ENCODE data around the gene RFLNA. TPM values are rescaled to one million over a fixed set of nuclear protein-coding genes. Genes with fewer than 3 reads are reported as not detected.
"Not testable (repeated sequence)": the region's sequence is repeated elsewhere in the genome, so short reads cannot be mapped to it uniquely, and the experiment has no call there.

The RFLNA gene
- total and polyA plus RNA-seq, 2 of the 13 experiments (the other 11 are each of a cell fraction or from before 2014, with no cell fraction given): not detected

DNA sequence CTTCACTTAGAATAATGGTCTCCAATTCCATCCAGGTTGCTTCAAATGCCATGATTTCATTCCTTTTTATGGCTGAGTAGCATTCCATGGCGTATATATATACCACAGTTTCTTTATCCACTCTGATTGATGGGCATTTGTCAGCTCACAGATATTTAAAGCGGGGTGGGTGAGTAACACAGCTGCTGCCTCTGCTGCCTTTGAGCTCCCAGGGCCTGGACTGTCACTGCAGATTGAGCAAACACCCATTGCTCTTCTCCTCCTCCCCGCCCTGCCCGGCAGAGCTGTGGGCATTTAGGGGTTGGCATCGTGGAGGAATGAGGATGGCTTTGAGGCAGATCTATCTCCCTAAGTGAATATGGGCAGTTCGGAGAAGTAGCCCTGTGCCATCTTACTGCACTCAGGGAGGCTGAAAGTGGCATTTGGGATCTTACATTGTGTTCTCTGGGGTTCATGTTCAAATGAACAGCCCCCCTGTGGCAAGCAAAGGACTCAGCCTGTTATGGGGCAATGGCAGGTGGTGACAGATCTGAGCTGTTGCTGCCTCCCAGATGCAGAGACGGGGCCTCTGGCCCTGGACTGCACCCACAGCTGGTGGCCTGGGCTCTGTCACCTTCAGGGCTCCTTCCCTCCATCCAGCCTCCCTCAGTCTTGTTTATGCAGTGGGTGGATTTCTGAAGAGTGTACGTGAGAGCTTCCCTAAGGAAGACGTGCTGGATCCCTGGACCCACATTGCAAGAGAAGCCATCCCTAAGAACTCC is 4.9 kb downstream of the RFLNA start (continued):
- TF ChIP-seq HCFC1 (IDR thresholded peaks at IDR 0.05; ENCODE audit: low read depth, low read length): no peak
- TF ChIP-seq ZNF563 (CRISPR knock-in tag; IDR thresholded peaks at IDR 0.05): no peak

DNA sequence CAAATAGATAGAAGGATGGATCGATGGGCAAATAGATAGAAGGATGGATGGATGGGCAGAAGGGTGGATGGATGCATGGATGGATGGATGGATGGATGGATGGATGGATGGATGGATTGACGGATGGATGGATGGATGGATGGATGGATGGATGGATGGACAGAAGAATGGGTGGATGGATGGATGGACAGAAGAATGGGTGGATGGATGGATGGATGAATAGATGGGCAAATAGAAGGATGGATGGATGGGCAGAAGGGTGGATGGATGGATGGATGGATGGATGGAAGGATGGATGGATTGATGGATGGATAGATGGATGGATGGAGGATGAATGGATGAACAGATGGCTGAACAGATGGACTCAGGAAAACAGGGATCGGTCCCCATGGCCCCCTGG is 5.8 kb downstream of the RFLNA start:
- H3K27ac ChIP-seq (ENCODE audit: extremely low read length, insufficient read depth, low read length); FAIRE-seq; H3K36me3 ChIP-seq (replicated peaks in 1 of 2; ENCODE audit: control insufficient read depth in 1 of 2, insufficient read depth in 2 of 2, low read length in 2 of 2); ATAC-seq; CTCF ChIA-PET (ENCODE audit: low intra/inter-chr PET ratio, low total read pairs); H3K9ac ChIP-seq (ENCODE audit: insufficient read depth, low read depth, low read length); H4K20me1 ChIP-seq (ENCODE audit: insufficient read depth, low read length); BruUV-seq (replicated peaks); intact Hi-C loops (cut with micrococcal nuclease; ENCODE audit: unreplicated experiment); H3K9me3 ChIP-seq (ENCODE audit: low read length); H3K79me2 ChIP-seq (ENCODE audit: insufficient read depth, low read length); DNase-seq (ENCODE audit: low spot score); in situ Hi-C loops (cut with HindIII; ENCODE audit: extremely low pct_ligation_motif_present, low pct_unique_long_range_greater_than_20kb); H2AFZ ChIP-seq (ENCODE audit: low read length); POLR2A ChIA-PET; H3K4me2 ChIP-seq (ENCODE audit: low read depth, low read length); H3K4me3 ChIP-seq (replicated peaks in 1 of 3; ENCODE audit: insufficient read depth in 1 of 3, low read depth in 2 of 3, low read length in 3 of 3): not testable (repeated sequence)
- 24% methylated on average over 3 of the region's 3 CpGs for WGBS (ENCODE audit: low lambda C conversion rate)
- H3K4me1 ChIP-seq (ENCODE audit: insufficient read depth, low read length): peaks cover 15% of the 10 kb centered on the region
- H3K27me3 ChIP-seq (ENCODE audit: control insufficient read depth in 1 of 2, insufficient read depth in 2 of 2, low read length in 2 of 2): peaks cover 3 to 45% of the 10 kb centered on the region in 2 experiments; a peak in 3 of 5 replicates

DNA sequence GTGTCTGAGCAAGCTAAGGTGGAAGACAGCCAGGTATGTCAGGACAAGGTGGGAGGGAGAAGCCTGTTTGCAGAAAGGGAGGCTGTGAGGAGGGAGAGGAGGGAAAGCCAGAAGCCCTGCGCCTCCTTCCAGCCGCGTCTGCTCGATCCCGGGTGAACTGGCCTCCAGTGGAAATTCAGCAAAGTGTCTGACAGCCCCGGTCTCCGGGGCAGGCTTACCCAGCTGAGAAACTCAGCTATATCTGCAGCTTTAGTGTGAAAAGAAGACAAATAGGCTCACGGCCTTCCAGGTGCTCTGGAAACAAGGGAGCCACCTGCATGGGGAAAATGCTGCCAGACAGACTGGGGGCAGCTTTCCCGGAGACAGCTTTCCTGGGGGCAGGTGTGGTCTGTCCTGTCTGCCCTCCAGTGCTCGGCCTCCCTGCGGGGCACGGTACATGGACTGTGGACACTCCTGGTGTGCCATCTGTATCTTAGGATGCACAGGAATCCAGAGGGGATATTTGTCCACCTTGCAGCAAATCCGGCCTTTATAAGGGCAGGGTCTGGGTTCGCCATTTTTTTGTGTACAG is 6.3 kb downstream of the RFLNA start:
- no TSS peak for BruUV-seq (replicated peaks)
- Histone ChIP-seq H2AFZ (ENCODE audit: low read length) (no peak overlapping the region), H3K4me1 (ENCODE audit: insufficient read depth, low read length) (peaks cover 13% of the 10 kb centered on the region), H4K20me1 (ENCODE audit: insufficient read depth, low read length) (no peaks in the 10 kb centered on the region; the same call in 1 of the 2 replicates), H3K27me3 (ENCODE audit: control insufficient read depth in 1 of 2, insufficient read depth in 2 of 2, low read length in 2 of 2) (peaks cover 3 to 46% of the 10 kb centered on the region in 2 experiments; a peak in 3 of 5 replicates), H3K4me3 (replicated peaks in 1 of 3; ENCODE audit: insufficient read depth in 1 of 3, low read depth in 2 of 3, low read length in 3 of 3) (no peak overlapping the region), H3K36me3 (replicated peaks in 1 of 2; ENCODE audit: control insufficient read depth in 1 of 2, insufficient read depth in 2 of 2, low read length in 2 of 2) (no peaks in the 10 kb centered on the region), H3K4me2 (ENCODE audit: low read depth, low read length) (no peak overlapping the region), H3K79me2 (ENCODE audit: insufficient read depth, low read length) (no peaks in the 10 kb centered on the region), H3K27ac (ENCODE audit: extremely low read length, insufficient read depth, low read length) (no peak overlapping the region), H3K9ac (ENCODE audit: insufficient read depth, low read depth, low read length) (no peak overlapping the region), H3K9me3 (ENCODE audit: low read length) (no peaks in the 10 kb centered on the region)
- 46% methylated on average over 12 of the region's 14 CpGs for WGBS (ENCODE audit: low lambda C conversion rate)
- ATAC-seq: no peak
- DNase-seq (ENCODE audit: low spot score): no peak
- intact Hi-C loops (cut with micrococcal nuclease; ENCODE audit: unreplicated experiment) (no loop called here), in situ Hi-C loops (cut with HindIII; ENCODE audit: extremely low pct_ligation_motif_present, low pct_unique_long_range_greater_than_20kb) (no loop called here)
- FAIRE-seq: no peak
- POLR2A ChIA-PET: no interaction called here
- CTCF ChIA-PET (ENCODE audit: low intra/inter-chr PET ratio, low total read pairs): no interaction called here
- TF ChIP-seq RBM22 (optimal IDR thresholded peaks at IDR 0.05; ENCODE audit: low read length) (no peak), ZNF556 (CRISPR knock-in tag; IDR thresholded peaks at IDR 0.05; ENCODE audit: borderline replicate concordance) (no peak), RAD51 (IDR thresholded peaks at IDR 0.05; ENCODE audit: borderline replicate concordance) (no peak), ZNF547 (CRISPR knock-in tag; IDR thresholded peaks at IDR 0.05) (no peak), SKIL (CRISPR knock-in tag; IDR thresholded peaks at IDR 0.05; ENCODE audit: borderline replicate concordance) (no peak), ZNF451 (CRISPR knock-in tag; IDR thresholded peaks at IDR 0.05) (no peak), SMAD9 (CRISPR knock-in tag; IDR thresholded peaks at IDR 0.05) (no peak), ZMYM3 (CRISPR knock-in tag; IDR thresholded peaks at IDR 0.05) (no peak), ZNF143 (CRISPR knock-in tag; IDR thresholded peaks at IDR 0.05) (no peak), NR2F6 (IDR thresholded peaks at IDR 0.05) (no peak), NR2F6 (CRISPR knock-in tag; IDR thresholded peaks at IDR 0.05) (no peak)
- TF ChIP-seq, protein P1, sequence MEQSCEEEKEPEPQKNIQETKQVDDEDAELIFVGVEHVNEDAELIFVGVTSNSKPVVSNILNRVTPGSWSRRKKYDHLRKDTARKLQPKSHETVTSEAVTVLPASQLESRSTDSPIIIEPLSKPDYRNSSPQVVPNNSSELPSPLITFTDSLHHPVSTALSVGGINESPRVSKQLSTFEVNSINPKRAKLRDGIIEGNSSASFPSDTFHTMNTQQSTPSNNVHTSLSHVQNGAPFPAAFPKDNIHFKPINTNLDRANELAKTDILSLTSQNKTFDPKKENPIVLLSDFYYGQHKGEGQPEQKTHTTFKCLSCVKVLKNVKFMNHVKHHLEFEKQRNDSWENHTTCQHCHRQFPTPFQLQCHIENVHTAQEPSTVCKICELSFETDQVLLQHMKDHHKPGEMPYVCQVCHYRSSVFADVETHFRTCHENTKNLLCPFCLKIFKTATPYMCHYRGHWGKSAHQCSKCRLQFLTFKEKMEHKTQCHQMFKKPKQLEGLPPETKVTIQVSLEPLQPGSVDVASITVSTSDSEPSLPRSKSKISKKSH (CRISPR knock-in tag; IDR thresholded peaks at IDR 0.05; ENCODE audit: borderline replicate concordance): no peak
